ENCODE results near the gene MSI2. TPM values are rescaled to one million over a fixed set of nuclear protein-coding genes. Genes with fewer than 3 reads are reported as not detected.

Gene MSI2
- total RNA-seq, 2 experiments from 2014 or later: 65.7 to 71.9 TPM

DNA sequence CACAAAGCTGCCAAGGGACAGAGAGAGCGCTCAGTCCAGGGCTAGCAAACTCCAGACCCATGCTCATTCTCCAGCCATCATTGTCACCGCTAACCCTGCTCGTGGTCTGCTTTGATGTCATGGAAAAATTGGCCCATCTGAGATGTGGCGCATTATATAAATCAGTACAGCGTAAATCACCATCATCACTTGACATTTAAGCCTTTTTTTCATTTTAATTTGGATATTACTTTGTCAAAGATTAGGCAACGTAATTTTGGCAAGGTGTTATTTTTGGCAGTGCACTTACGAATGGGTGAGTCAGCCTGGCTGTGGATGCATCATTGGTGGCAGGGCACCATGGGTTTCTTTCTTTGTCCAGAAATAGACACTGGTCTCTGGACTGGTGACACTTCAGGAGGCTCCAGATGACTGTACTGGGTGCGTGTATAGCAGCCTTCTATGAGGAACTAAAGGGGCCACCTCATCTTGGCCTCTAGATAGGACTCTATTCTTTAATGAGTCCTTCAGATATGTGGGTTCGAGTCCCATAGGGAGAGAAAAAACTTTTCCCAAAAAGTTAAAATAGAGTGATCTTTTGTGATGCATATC is 166.3 kb downstream of the MSI2 start:
- Mint-ChIP-seq H3K27ac (no peak overlapping the region), H3K9me3 (no peaks in the 10 kb centered on the region), H3K4me1 (ENCODE audit: low read depth) (peaks cover 54% of the 10 kb centered on the region), H3K27me3 (no peaks in the 10 kb centered on the region), H3K36me3 (peaks cover 7% of the 10 kb centered on the region), H3K4me3 (no peak overlapping the region)
- intact Hi-C loops (cut with micrococcal nuclease): no loop called here
- DNase-seq: peak; percentile 44
- ChIA-PET CTCF (interaction anchor here (1.1 kb wide), 1 partner anchor 249 kb away, joined by 3 read pairs; no protein-coding TSS in a partner anchor), POLR2A (no interaction called here)

DNA sequence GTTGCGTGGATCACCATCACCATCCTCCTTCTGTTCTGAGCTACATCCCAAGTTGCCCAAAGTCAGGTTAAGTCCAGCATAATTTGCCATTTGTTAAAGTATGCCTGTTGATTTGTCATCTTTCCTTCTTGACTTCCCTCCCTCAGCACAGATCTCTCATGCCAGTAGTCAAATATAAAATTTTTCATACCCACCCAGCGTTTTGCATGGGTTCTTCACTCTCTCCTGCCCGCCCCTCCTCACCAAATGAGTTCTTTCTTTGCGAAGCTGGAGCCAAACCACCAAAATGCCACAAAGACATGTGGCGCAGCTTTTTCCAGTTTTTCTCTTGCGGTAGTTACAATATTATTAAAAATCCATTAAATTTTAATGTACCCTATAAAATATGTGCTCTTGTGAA is 167.2 kb downstream of the MSI2 start:
- peaks cover 50% of the 10 kb centered on the region for H3K4me1 Mint-ChIP-seq (ENCODE audit: low read depth)
- no peak overlapping the region for H3K4me3 Mint-ChIP-seq
- CTCF ChIA-PET: interaction anchor here (1.3 kb wide), 1 partner anchor 181 kb away, joined by 4 read pairs; no protein-coding TSS in a partner anchor
- H3K36me3 Mint-ChIP-seq: peaks cover 7% of the 10 kb centered on the region
- H3K27me3 Mint-ChIP-seq: no peaks in the 10 kb centered on the region
- POLR2A ChIA-PET: interaction anchor here (0.6 kb wide), 1 partner anchor 143 kb away, joined by 4 read pairs; no protein-coding TSS in a partner anchor
- intact Hi-C loops (cut with micrococcal nuclease): no loop called here
- no peak overlapping the region for H3K27ac Mint-ChIP-seq
- H3K9me3 Mint-ChIP-seq: no peaks in the 10 kb centered on the region
- DNase-seq: no peak

DNA sequence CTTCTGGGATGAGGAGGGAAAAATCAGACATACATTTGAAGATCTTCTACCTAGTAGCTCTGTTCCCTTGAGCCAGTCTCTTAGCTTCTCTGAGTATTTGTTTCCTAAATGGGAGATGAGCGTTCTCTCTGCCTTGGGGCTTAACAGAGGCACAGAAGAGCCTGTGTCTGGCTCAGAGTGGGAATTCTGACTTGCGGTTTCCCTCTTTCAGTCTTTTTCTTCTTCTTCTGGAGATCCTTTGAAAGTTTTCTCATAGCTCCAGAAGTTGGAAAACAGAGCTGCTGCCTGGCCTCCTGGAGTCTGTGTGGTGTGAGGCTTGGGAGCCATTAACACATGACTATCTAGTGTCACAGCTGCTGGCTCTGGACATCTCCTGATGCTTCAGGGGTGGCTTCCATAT is 167.9 kb downstream of the MSI2 start:
- DNase-seq: no peak
- Mint-ChIP-seq H3K36me3 (peaks cover 7% of the 10 kb centered on the region), H3K27ac (no peak overlapping the region), H3K4me3 (no peak overlapping the region), H3K9me3 (no peaks in the 10 kb centered on the region), H3K27me3 (no peaks in the 10 kb centered on the region), H3K4me1 (ENCODE audit: low read depth) (peaks cover 45% of the 10 kb centered on the region)
- CTCF ChIA-PET: interaction anchor here (1.3 kb wide), 1 partner anchor 181 kb away, joined by 4 read pairs; no protein-coding TSS in a partner anchor
- intact Hi-C loops (cut with micrococcal nuclease): no loop called here
- POLR2A ChIA-PET: interaction anchor here (0.6 kb wide), 1 partner anchor 144 kb away, joined by 4 read pairs; no protein-coding TSS in a partner anchor

DNA sequence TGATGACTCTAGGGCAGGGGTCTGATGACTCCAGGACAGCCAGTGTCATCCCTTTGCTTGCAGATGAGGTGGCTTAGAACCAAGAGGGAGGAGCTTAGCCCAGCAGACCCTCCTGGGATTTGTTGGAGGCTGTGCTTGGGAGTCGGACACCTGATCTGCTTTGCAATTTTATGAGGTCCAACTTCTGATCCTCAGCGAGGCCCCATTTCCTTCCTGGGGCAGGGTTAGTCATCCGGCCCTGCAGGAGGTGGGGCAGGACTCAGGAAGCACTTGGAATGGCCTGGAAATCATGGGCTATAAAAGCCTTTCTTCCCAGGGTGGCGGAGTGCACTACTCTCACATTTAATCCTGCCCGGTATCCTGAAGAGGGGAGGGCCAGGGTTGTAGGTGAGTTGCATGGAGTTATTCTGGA is 168.5 kb downstream of the MSI2 start:
- no peak for DNase-seq
- Mint-ChIP-seq H3K27ac (no peak overlapping the region), H3K27me3 (no peaks in the 10 kb centered on the region), H3K9me3 (no peaks in the 10 kb centered on the region), H3K4me3 (no peak overlapping the region), H3K36me3 (peaks cover 7% of the 10 kb centered on the region), H3K4me1 (ENCODE audit: low read depth) (peaks cover 45% of the 10 kb centered on the region)
- ChIA-PET CTCF (interaction anchor here (1.3 kb wide), 1 partner anchor 182 kb away, joined by 4 read pairs; no protein-coding TSS in a partner anchor), POLR2A (no interaction called here)
- intact Hi-C loops (cut with micrococcal nuclease): no loop called here

DNA sequence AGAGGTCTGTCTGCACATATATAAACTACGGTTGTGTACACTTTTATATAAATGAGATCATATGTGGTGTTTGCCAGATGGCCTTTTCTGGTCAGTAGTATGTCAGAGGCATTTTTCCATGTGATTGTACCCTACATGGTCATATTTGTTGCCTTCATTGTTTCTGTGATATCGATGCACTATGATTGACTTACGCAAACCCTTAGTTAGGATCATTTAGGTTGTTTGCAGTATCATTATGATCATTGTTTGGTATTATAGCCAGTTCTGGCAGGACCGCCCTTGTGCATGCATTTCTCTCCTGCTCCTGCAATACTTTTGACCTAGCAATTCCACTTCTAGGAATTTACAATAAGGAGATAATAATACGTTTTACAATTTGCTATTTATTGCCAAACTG is 169.1 kb downstream of the MSI2 start:
- Mint-ChIP-seq H3K4me1 (ENCODE audit: low read depth) (peaks cover 43% of the 10 kb centered on the region), H3K27me3 (no peaks in the 10 kb centered on the region), H3K36me3 (peaks cover 3% of the 10 kb centered on the region), H3K9me3 (no peaks in the 10 kb centered on the region), H3K27ac (no peak overlapping the region), H3K4me3 (no peak overlapping the region)
- intact Hi-C loops (cut with micrococcal nuclease): no loop called here
- ChIA-PET CTCF (interaction anchor here (0.6 to 2.1 kb wide), 3 partner anchors 15 to 246 kb away, joined by 3 to 10 read pairs (median 4); no protein-coding TSS in a partner anchor), POLR2A (no interaction called here)
- DNase-seq: no peak

DNA sequence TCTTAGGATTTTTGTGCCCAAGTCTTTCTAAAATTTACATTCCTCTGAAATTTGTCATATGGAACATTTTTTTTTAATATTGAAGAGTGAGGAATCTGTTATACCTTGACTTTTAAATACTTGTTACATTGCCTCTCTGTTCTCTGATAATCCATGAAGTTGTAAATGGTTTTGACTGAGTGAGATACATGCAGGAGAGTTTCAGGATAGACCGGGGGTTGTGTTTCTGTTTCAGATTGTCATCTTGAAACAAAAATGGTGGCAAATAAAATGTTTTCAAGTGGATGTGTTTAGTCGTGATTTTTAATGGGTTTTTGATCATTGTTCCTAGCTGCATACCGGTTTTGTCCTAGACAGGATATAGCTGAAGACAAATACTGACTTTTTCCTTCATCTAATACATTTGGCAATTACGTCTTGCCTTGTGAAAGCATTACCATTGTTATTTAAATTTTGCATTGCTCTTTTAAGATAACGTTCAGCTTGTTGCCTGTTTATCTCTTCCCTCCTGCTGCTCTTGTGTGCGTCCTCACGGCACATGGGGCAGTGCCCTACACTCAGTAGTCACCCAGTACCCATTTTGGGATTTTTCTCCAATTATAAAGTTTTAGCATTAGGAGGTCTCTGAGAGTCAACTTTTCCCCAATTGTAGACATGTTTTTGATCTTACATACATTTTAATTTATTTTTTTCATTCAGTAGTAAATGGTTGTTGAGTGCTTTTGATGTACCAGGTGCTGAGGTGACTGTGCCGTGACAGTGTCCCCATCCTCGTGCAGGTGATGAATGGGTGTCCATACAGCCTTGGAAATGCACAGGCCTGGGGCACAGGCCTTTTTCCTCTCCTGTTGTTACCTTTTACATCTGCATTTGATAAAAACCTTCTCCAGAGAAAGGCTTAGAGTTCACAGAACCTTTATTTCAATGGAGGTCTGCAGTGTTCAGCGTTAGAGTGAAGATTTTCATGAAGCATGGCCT is 169.9 kb downstream of the MSI2 start:
- no peak overlapping the region for H3K4me3 Mint-ChIP-seq
- peaks cover 45% of the 10 kb centered on the region for H3K4me1 Mint-ChIP-seq (ENCODE audit: low read depth)
- intact Hi-C loops (cut with micrococcal nuclease): no loop called here
- no peaks in the 10 kb centered on the region for H3K36me3 Mint-ChIP-seq
- CTCF ChIA-PET: interaction anchor here (0.6 to 2.1 kb wide), 3 partner anchors 14 to 246 kb away, joined by 3 to 10 read pairs (median 4); no protein-coding TSS in a partner anchor
- no peaks in the 10 kb centered on the region for H3K27me3 Mint-ChIP-seq
- no peaks in the 10 kb centered on the region for H3K9me3 Mint-ChIP-seq
- DNase-seq: no peak
- POLR2A ChIA-PET: no interaction called here
- no peak overlapping the region for H3K27ac Mint-ChIP-seq

DNA sequence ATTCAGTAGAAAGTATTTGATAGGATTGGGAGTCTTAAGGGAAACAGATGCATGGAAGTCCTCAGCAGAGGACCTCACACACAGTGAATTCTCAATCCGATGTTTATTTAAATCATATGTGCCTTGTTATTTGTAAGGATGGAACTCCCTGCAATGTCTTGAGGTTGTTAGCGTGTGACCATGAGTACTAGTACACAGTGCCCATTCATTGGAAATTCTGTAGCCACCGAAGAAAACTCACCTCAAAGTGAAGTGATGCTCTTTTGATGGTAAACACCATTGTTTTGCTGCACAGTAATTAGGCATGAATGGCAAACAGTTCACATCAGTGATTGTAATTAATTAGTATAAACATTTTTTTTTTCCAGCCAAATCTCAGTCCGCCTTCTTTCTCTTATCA is 173.6 kb downstream of the MSI2 start:
- Mint-ChIP-seq H3K4me1 (ENCODE audit: low read depth) (peaks cover 23% of the 10 kb centered on the region), H3K36me3 (peaks cover 3% of the 10 kb centered on the region), H3K4me3 (no peak overlapping the region), H3K9me3 (no peaks in the 10 kb centered on the region), H3K27me3 (no peaks in the 10 kb centered on the region), H3K27ac (no peak overlapping the region)
- no peak for DNase-seq
- intact Hi-C loops (cut with micrococcal nuclease): no loop called here
- POLR2A ChIA-PET: no interaction called here
- CTCF ChIA-PET: no interaction called here

DNA sequence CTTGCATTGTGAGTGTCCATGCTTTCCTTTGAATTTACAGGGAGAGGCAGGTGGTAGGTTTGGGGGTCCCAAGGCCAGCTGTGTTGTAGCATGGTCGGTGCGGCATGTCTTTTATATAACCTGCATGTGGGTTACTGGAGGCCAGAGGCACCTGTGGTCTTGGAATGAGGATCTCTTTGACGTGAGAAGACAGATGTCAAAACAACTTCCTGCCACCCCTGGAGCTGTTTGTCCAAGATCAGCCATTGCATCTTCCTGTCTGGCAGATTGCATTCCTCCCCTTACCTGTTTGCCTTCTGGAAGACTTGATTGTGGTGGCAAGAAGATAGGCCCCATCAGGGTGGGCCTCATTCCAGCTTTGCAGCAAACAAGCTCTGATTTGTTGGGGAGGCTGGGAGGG is 175.1 kb downstream of the MSI2 start:
- Mint-ChIP-seq H3K4me3 (no peak overlapping the region), H3K36me3 (peaks cover 3% of the 10 kb centered on the region), H3K9me3 (no peaks in the 10 kb centered on the region), H3K27me3 (no peaks in the 10 kb centered on the region), H3K27ac (no peak overlapping the region), H3K4me1 (ENCODE audit: low read depth) (peaks cover 15% of the 10 kb centered on the region)
- no peak for DNase-seq
- ChIA-PET POLR2A (no interaction called here), CTCF (interaction anchor here (0.9 to 1.4 kb wide), 2 partner anchors 10 to 54 kb away, joined by 3 read pairs; no protein-coding TSS in a partner anchor)
- intact Hi-C loops (cut with micrococcal nuclease): no loop called here

DNA sequence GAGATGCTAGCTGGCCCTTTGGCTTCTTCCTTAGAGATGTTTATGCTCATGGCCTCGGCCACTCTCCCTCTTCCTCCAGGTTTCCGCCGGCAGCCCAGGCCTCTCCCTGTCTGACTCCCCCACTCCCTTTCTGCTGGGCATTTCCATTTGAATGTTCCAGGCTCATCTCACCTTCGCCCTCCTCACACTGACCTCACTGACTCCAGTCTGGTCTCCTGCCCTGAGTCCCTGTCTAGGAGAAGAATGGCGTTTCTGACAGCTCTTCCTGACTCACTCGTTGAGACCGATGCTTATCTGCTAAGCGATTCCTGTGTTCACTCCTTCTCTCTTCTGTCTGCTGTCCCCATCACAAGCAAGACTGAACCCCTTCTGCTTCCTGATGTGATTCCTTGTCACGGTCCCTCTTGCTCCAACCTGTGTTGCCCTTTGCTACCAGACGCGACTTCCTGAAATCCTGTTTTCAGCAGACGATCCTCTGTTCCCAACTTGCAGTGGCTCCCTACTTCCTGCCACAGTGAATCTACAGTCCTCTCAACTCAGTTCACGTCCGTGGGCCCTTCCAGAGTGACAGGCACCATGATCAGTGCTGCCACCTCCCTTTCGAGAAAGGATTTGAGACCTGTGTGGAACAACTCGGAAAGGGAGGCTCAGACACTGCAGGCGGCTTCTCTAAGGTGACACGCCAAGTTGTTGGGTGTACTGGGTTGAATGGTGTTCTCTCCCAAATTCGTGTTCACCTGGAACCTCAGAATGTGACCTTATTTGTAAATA is 176.4 kb downstream of the MSI2 start:
- H3K4me1 Mint-ChIP-seq (ENCODE audit: low read depth): peaks cover 17% of the 10 kb centered on the region
- H3K27me3 Mint-ChIP-seq: no peaks in the 10 kb centered on the region
- no peaks in the 10 kb centered on the region for H3K9me3 Mint-ChIP-seq
- peaks cover 7% of the 10 kb centered on the region for H3K36me3 Mint-ChIP-seq
- no peak overlapping the region for H3K4me3 Mint-ChIP-seq
- DNase-seq: no peak
- ChIA-PET POLR2A (no interaction called here), CTCF (interaction anchor here (0.9 to 1.6 kb wide), 3 partner anchors 53 to 190 kb away, joined by 3 read pairs; no protein-coding TSS in a partner anchor)
- intact Hi-C loops (cut with micrococcal nuclease): no loop called here
- no peak overlapping the region for H3K27ac Mint-ChIP-seq

DNA sequence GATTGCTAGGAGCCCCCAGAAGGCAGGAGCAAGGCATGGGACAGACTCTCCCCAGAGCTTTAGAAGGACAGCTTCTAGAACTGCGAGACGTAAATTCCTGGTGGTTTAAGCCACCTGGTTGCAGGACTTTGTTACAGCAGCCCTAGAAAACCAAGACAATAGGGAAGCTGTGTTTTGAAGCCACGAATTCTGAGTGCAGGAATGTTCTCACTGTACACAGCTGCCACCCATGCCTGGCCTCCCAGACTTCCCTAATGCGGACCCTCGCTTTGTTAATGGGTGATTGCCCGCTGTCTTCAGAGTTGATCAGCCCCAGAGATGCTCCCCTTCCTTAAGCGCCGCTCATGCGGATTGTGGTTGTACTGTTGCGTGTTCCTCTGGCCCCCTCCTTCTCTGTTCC is 177.1 kb downstream of the MSI2 start:
- intact Hi-C loops (cut with micrococcal nuclease): no loop called here
- ChIA-PET POLR2A (no interaction called here), CTCF (interaction anchor here (1.6 kb wide), 1 partner anchor 191 kb away, joined by 3 read pairs; no protein-coding TSS in a partner anchor)
- no peak for DNase-seq
- no peaks in the 10 kb centered on the region for H3K9me3 Mint-ChIP-seq
- H3K4me3 Mint-ChIP-seq: no peak overlapping the region
- H3K27me3 Mint-ChIP-seq: no peaks in the 10 kb centered on the region
- peaks cover 21% of the 10 kb centered on the region for H3K4me1 Mint-ChIP-seq (ENCODE audit: low read depth)
- peaks cover 7% of the 10 kb centered on the region for H3K36me3 Mint-ChIP-seq
- no peak overlapping the region for H3K27ac Mint-ChIP-seq

DNA sequence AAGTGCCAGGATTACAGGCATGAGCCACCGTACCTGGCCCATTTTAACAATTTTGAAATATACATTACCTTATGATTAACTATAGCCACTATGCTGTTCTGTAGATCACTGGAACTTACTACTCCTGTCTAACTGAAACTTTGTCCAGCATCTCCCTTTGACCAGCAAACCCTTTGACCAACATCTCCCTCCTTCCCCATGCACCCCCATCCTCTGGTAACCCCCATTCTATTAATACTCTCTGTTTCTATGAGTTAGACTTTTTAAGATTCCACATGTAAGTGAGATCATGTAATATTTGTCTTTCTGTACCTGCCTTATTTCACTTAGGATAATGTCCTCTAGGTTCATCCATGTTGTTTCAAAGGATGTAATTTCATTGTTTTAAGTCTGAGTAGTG is 178.0 kb downstream of the MSI2 start:
- ChIA-PET CTCF (interaction anchor here (1.6 kb wide), 1 partner anchor 191 kb away, joined by 3 read pairs; no protein-coding TSS in a partner anchor), POLR2A (no interaction called here)
- no peak for DNase-seq
- no peaks in the 10 kb centered on the region for H3K27me3 Mint-ChIP-seq
- peaks cover 7% of the 10 kb centered on the region for H3K36me3 Mint-ChIP-seq
- no peak overlapping the region for H3K27ac Mint-ChIP-seq
- H3K4me3 Mint-ChIP-seq: no peak overlapping the region
- H3K4me1 Mint-ChIP-seq (ENCODE audit: low read depth): peaks cover 26% of the 10 kb centered on the region
- intact Hi-C loops (cut with micrococcal nuclease): no loop called here
- H3K9me3 Mint-ChIP-seq: no peaks in the 10 kb centered on the region

Measured in activated CD4-positive, alpha-beta memory T cell treated with anti-CD3 and anti-CD28 coated beads for 36 hours (primary cell).